ENCODE data around the gene PPP1R7. TPM values are rescaled to one million over a fixed set of nuclear protein-coding genes. Genes with fewer than 3 reads are reported as not detected.

Gene PPP1R7
- total and polyA plus RNA-seq, 8 donors = 21.5 to 38.7 (median 31.5) TPM

DNA sequence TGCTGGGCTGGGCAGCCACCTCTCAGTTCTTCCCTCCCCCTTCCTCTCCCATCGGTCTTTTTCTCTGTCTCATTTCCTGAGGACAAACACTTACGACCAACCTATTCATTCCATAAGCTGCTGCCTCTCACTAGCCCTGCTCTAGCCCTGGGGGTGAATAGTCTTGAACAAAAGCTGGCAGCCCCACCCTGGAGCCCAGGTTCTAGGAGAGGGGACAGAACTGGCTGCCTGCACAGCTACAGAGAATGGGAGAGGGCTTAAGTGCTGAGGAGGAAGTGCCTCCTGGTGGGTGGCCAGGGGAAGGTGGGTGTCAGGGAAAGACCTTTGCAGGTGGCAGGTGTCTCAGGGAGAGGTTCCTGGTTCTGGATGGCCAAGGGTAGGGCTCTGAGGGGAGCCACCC lies 61.0 kb downstream of the PPP1R7 start:
- H3K36me3 ChIP-seq = no peaks in the 10 kb centered on the region

DNA sequence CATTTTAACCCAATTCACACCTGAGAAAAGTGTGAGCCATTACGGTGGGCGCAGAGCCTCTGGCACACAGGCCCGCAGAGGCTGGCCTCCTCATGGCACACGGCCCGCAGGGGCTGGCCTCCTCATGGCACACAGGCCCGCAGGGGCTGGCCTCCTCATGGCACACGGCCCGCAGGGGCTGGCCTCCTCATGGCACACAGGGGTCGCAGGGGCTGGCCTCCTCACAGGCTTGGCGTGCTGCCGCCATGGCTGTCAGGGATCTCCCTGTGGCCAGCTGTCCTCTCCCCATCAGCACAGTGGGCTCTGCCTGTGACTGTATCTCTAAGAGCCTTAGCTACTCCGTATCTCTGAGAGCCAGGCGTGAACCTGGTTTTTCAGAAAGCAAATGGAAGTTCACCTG lies 62.8 kb downstream of the PPP1R7 start:
- FAIRE-seq = no peak
- DNase-seq = peak in 2 of 6 donors; percentile 20 to 63
- intact Hi-C loops (cut with DNase I) = no loop called here
- 80 to 87% methylated on average over 13 of the region's 13 CpGs for WGBS, 2 donors
- H3K27ac ChIP-seq = no peak overlapping the region
- no peaks in the 10 kb centered on the region for H3K36me3 ChIP-seq
- TF ChIP-seq, protein P1, sequence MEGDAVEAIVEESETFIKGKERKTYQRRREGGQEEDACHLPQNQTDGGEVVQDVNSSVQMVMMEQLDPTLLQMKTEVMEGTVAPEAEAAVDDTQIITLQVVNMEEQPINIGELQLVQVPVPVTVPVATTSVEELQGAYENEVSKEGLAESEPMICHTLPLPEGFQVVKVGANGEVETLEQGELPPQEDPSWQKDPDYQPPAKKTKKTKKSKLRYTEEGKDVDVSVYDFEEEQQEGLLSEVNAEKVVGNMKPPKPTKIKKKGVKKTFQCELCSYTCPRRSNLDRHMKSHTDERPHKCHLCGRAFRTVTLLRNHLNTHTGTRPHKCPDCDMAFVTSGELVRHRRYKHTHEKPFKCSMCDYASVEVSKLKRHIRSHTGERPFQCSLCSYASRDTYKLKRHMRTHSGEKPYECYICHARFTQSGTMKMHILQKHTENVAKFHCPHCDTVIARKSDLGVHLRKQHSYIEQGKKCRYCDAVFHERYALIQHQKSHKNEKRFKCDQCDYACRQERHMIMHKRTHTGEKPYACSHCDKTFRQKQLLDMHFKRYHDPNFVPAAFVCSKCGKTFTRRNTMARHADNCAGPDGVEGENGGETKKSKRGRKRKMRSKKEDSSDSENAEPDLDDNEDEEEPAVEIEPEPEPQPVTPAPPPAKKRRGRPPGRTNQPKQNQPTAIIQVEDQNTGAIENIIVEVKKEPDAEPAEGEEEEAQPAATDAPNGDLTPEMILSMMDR (IDR thresholded peaks at IDR 0.05) = no peak
- H3K4me3 ChIP-seq = no peak overlapping the region
- no peaks in the 10 kb centered on the region for H3K27me3 ChIP-seq
- H3K9me3 ChIP-seq = no peaks in the 10 kb centered on the region
- no peak for ATAC-seq
- no peaks in the 10 kb centered on the region for H3K4me1 ChIP-seq

More for the DNA sequence above, 61.0 kb downstream of the PPP1R7 start:
- Histone ChIP-seq H3K27ac (no peak overlapping the region), H3K9me3 (no peaks in the 10 kb centered on the region), H3K4me3 (no peak overlapping the region), H3K27me3 (no peaks in the 10 kb centered on the region), H3K4me1 (no peaks in the 10 kb centered on the region)
- no peak for FAIRE-seq
- no peak for ATAC-seq
- WGBS, 2 donors = 42 to 76% methylated on average over 2 of the region's 2 CpGs
- DNase-seq = peak in 1 of 6 donors; percentile 7
- TF ChIP-seq, protein P1 (IDR thresholded peaks at IDR 0.05) = no peak
- intact Hi-C loops (cut with DNase I) = no loop called here

DNA sequence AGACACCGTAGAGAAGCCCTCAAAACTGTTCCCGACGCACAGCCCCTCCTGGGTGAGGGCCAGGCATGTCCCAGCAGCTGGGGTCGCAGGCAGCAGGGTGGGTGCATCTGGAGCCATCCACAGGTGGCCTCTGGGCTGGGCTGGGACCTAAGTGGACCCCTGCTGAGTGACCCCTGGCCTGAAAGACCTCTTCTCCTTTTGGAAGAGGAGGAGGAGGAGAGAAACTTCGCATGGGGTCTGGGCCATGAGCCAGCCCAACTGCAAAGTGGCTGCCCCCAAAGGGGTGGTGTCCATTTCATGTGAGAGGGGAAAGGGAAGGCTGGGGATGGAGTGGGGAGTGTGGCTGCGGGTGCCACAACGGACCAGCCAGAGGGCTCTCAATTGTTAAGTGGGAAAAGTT lies 63.3 kb downstream of the PPP1R7 start:
- intact Hi-C loops (cut with DNase I) = no loop called here
- no peak for ATAC-seq
- FAIRE-seq = no peak
- Histone ChIP-seq H3K4me3 (no peak overlapping the region), H3K4me1 (peaks cover 0 to 2% (median under 1%) of the 10 kb centered on the region in 3 donors), H3K27me3 (no peaks in the 10 kb centered on the region), H3K9me3 (no peaks in the 10 kb centered on the region), H3K27ac (no peak overlapping the region), H3K36me3 (no peaks in the 10 kb centered on the region)
- TF ChIP-seq, protein P1 (IDR thresholded peaks at IDR 0.05) = no peak
- peak in 2 of 6 donors; percentile 11 to 39 for DNase-seq
- 73 to 76% methylated on average over 7 of the region's 7 CpGs for WGBS, 2 donors

DNA sequence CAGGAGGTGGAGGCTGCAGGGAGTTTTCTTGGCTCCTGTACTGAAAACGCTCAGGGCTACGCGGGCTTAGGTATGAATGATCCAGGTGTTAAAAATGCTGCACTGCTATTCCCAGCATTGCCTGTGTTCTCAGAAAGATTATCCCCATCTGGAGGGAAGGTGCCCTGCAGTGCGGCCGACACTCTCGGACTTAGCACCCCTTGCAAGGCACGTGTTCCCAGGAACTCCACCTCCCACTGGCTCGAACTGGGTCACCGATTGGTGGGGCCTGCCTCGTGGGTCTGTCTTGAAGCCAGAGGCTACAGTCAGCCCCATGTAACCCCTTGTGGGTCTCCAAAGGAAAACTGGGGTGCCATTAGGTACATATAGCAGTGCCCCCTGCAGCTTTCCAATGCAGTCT lies 63.9 kb downstream of the PPP1R7 start:
- no peaks in the 10 kb centered on the region for H3K9me3 ChIP-seq
- no peak for FAIRE-seq
- no peak overlapping the region for H3K4me3 ChIP-seq
- H3K4me1 ChIP-seq = peaks cover 0 to 9% (median 7%) of the 10 kb centered on the region in 3 donors
- ATAC-seq = no peak
- no peaks in the 10 kb centered on the region for H3K36me3 ChIP-seq
- 54 to 66% methylated on average over 10 of the region's 10 CpGs for WGBS, 2 donors
- no peak overlapping the region for H3K27ac ChIP-seq
- no peaks in the 10 kb centered on the region for H3K27me3 ChIP-seq
- DNase-seq = peak in 2 of 6 donors; percentile 11 to 43
- intact Hi-C loops (cut with DNase I) = no loop called here
- TF ChIP-seq, protein P1 (IDR thresholded peaks at IDR 0.05) = no peak

DNA sequence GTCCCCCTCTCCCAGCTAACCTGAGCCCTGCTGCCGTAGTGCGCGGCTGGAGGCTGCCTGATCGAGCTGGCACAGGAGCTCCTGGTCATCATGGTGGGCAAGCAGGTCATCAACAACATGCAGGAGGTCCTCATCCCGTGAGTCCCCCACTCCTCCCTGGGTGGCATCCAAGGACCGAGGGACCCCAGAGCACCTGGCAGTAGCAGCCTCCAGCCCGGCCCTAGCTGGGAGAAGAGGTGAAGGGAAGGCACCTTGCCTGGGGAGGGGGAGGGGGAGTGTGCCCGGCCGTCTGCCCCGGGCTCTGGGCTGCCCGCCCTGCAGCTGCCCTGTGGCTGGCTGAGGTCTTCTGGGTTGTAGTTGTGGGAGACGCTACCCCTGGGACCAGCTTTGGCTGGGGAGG lies 64.5 kb downstream of the PPP1R7 start:
- no peaks in the 10 kb centered on the region for H3K9me3 ChIP-seq
- no peak overlapping the region for H3K27ac ChIP-seq
- intact Hi-C loops (cut with DNase I) = no loop called here
- ATAC-seq = no peak
- FAIRE-seq = no peak
- peaks cover 0 to 12% (median 10%) of the 10 kb centered on the region in 3 donors for H3K4me1 ChIP-seq
- TF ChIP-seq, protein P1 (IDR thresholded peaks at IDR 0.05) = no peak
- 78 to 82% methylated on average over 9 to 12 of the region's 12 CpGs for WGBS, 2 donors
- DNase-seq = peak in 1 of 6 donors; percentile 30
- H3K36me3 ChIP-seq = no peaks in the 10 kb centered on the region
- no peak overlapping the region for H3K4me3 ChIP-seq
- H3K27me3 ChIP-seq = no peaks in the 10 kb centered on the region
